ENCODE results near the gene ZNF331. TPM values are rescaled to one million over a fixed set of nuclear protein-coding genes. Genes with fewer than 3 reads are reported as not detected.

Gene ZNF331
- total RNA-seq, 4 donors from 2014 or later, result 6.8 to 35.5 (median 11.9) TPM

DNA sequence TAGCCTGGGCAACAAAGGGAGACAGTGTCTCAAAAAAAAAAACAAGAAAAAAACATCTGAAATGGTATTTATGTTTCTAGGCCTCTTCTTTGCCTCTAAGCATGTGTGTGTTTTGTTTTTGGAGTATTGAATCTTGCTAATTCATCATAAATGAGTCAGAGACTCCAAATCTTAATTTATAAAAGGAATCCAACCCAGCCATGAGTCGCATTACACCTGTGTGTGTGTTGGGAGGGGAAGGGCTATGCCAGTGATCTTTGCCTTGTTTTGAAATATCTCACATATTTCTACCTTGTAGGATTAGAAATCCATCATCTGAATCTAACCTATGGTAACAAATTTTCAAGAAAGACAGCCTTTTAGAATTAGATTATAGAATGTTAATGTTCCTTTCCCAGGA lies 4.0 kb downstream of the ZNF331 start:
- H3K27ac ChIP-seq, result no peak overlapping the region
- DNase-seq, result no peak
- H3K9me3 ChIP-seq, result no peaks in the 10 kb centered on the region
- H3K36me3 ChIP-seq, result peaks cover 0 to 6% (median 0%) of the 10 kb centered on the region in 3 donors
- no peaks in the 10 kb centered on the region for H3K4me1 ChIP-seq
- TF ChIP-seq, protein P1, sequence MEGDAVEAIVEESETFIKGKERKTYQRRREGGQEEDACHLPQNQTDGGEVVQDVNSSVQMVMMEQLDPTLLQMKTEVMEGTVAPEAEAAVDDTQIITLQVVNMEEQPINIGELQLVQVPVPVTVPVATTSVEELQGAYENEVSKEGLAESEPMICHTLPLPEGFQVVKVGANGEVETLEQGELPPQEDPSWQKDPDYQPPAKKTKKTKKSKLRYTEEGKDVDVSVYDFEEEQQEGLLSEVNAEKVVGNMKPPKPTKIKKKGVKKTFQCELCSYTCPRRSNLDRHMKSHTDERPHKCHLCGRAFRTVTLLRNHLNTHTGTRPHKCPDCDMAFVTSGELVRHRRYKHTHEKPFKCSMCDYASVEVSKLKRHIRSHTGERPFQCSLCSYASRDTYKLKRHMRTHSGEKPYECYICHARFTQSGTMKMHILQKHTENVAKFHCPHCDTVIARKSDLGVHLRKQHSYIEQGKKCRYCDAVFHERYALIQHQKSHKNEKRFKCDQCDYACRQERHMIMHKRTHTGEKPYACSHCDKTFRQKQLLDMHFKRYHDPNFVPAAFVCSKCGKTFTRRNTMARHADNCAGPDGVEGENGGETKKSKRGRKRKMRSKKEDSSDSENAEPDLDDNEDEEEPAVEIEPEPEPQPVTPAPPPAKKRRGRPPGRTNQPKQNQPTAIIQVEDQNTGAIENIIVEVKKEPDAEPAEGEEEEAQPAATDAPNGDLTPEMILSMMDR (IDR thresholded peaks at IDR 0.05), result no peak
- TF ChIP-seq POLR2A (IDR thresholded peaks at IDR 0.05), result no peak
- H3K27me3 ChIP-seq, result no peaks in the 10 kb centered on the region
- no peak overlapping the region for H3K4me3 ChIP-seq

DNA sequence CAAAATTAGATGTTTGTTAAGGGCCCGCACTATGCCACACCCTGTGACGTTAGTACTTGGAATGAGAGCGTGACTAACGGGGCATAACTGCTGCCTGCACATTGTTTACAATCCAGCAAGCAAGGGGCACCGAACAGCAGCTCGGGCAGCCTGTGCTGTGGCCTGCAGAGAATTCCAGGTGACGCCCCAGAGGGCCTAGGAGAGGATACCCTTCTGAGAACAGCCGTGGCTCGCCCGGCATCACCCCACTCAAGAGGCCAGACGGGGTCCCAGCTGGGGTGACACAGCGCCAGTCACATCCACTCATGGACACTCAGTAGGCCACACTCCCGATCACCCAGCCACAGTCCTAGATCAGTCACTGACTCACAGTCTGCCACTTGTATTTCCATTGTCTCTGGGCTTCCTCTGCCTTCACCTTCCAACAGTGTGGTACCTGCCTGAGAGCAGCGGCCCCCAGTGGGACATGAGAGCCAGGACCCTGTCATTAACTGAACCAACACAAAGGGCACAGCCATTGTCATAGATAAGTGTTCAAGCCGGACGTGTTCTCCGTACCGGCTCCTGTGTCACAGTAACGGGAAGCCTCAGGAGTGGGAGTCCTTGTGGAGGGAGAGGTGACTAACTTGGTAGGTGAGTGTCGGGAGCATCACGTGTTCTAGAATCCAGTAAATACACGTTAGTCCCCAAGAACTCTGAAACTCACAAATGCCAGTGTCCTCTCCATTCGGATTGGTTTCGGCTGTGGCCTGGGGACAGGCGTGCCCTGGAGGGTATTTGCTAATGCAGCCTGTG lies 7.5 kb downstream of the ZNF331 start:
- H3K36me3 ChIP-seq, result peaks cover 0 to 6% (median 0%) of the 10 kb centered on the region in 3 donors
- H3K4me3 ChIP-seq, result no peak overlapping the region
- H3K27me3 ChIP-seq, result no peaks in the 10 kb centered on the region
- no peak overlapping the region for H3K27ac ChIP-seq
- TF ChIP-seq, protein P1 (IDR thresholded peaks at IDR 0.05), result no peak
- TF ChIP-seq POLR2A (IDR thresholded peaks at IDR 0.05), result no peak
- DNase-seq, result no peak
- no peaks in the 10 kb centered on the region for H3K9me3 ChIP-seq
- H3K4me1 ChIP-seq, result no peaks in the 10 kb centered on the region

DNA sequence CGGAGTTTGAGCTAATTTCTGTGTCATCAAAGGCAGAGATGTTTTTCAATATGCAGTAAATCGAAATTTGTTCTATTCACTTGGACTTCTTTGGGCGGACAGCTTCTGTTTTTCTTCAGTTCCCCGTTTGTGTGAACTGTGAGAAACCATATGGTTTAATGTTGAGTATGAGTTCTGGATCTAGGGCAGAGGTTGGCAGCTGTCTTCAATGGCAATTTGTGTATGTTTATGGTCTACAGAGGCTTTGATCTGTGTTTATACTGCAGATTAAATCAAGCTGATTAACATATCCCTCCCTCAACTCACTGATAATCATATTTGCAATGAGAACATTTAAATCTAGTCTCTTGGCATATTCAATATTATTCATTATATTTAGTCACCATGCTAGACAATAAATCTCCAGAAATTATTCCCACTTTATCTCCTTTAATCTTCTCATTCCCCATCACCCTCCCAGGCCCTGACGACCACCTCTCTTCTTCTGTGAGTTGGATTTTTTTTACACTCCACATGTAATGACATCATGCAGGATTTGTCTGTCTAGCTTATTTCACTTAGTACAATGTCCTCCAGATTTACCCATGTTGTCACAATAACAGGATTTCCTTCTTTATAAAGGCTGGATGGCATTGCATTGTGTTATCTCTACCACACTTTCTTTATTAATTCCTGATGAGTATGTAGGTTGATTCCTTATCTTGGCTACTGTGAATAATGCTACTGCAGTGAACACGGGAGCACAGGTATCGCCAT lies 9.0 kb downstream of the ZNF331 start:
- no peaks in the 10 kb centered on the region for H3K27me3 ChIP-seq
- H3K4me1 ChIP-seq, result no peaks in the 10 kb centered on the region
- H3K4me3 ChIP-seq, result no peak overlapping the region
- no peaks in the 10 kb centered on the region for H3K9me3 ChIP-seq
- H3K36me3 ChIP-seq, result peaks cover 0 to under 1% (median 0%) of the 10 kb centered on the region in 3 donors
- TF ChIP-seq POLR2A (IDR thresholded peaks at IDR 0.05), result no peak
- TF ChIP-seq, protein P1 (IDR thresholded peaks at IDR 0.05), result no peak
- no peak overlapping the region for H3K27ac ChIP-seq
- DNase-seq, result no peak

DNA sequence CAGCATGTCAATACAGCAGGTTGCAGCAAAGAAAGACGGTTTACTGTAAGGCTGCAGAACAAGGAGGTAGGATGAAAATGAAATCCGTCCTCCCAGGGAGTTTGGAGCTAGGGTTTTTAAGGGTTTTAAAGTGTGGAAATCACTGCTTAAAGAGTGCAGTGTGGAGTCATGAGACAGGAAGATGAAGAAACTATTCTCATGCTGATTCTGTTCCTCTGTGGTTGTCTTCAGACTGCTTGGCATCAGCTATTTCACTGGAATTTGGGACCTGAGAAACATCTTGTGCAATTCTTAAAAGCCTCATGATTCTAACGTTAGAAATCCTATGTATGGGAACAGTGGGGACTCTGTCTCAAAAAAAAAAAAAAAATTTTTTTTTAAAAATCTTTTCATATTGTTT lies 11.4 kb downstream of the ZNF331 start:
- no peak for DNase-seq
- H3K4me1 ChIP-seq, result peaks cover 0 to 5% (median 0%) of the 10 kb centered on the region in 4 donors
- no peaks in the 10 kb centered on the region for H3K27me3 ChIP-seq
- TF ChIP-seq, protein P1 (IDR thresholded peaks at IDR 0.05), result no peak
- no peak for TF ChIP-seq POLR2A (IDR thresholded peaks at IDR 0.05)
- H3K27ac ChIP-seq, result peak overlapping the region in 2 of 4 donors; percentile 34 to 35
- no peak overlapping the region for H3K4me3 ChIP-seq
- H3K36me3 ChIP-seq, result no peaks in the 10 kb centered on the region
- H3K9me3 ChIP-seq, result no peaks in the 10 kb centered on the region

DNA sequence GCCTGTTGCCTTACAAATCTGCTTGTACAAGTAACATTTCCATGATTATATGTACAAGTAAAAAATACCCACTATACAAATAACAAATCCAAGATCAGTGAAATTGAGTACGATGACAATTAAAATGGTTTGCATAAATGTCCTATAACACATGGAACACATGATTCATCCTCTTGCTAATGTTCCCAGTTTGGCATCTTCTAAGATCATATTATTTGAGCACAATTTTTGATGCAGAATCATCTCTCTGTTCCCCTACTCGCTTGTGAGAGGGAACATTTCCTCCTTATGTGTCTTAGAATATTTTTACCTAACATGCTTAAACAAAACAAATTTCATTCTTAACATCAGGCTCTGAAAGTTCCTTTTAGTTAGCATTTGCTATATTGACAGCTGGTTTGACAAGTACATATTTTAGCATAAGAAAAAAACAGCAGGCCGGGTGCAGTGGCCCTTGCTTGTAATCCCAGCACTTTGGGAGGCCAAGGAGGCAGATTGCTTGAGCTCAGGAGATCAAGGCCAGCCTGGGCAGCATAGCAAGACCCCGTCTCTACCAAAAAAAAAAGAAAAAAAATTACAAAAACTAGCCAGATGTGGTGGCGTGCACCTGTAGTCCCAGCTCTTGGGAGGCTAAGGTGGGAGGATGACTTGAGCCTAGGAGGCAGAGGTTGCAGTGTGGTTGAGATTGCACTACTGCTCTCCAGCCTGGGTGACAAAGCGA lies 14.2 kb downstream of the ZNF331 start:
- no peaks in the 10 kb centered on the region for H3K36me3 ChIP-seq
- no peaks in the 10 kb centered on the region for H3K27me3 ChIP-seq
- no peak overlapping the region for H3K4me3 ChIP-seq
- H3K27ac ChIP-seq, result peak overlapping the region in 1 of 4 donors; percentile 3
- H3K9me3 ChIP-seq, result no peaks in the 10 kb centered on the region
- no peak for TF ChIP-seq POLR2A (IDR thresholded peaks at IDR 0.05)
- TF ChIP-seq, protein P1 (IDR thresholded peaks at IDR 0.05), result no peak
- peaks cover 0 to 5% (median 0%) of the 10 kb centered on the region in 4 donors for H3K4me1 ChIP-seq
- no peak for DNase-seq
